HTERT RPE-1 (cell line): ENCODE data around the gene SYT17.
"Not testable (repeated sequence)": the region's sequence is repeated elsewhere in the genome, so short reads cannot be mapped to it uniquely, and the experiment has no call there.

ENCODE experiments used
- in situ Hi-C: fragments of 300-500 bp; cut with MboI; formaldehyde crosslinking; loops from 4 replicates; pipeline ENCODE4 v1.14.3; 2020; ENCODE audit warnings: low sequenced_read_pairs

The SYT17 gene

DNA sequence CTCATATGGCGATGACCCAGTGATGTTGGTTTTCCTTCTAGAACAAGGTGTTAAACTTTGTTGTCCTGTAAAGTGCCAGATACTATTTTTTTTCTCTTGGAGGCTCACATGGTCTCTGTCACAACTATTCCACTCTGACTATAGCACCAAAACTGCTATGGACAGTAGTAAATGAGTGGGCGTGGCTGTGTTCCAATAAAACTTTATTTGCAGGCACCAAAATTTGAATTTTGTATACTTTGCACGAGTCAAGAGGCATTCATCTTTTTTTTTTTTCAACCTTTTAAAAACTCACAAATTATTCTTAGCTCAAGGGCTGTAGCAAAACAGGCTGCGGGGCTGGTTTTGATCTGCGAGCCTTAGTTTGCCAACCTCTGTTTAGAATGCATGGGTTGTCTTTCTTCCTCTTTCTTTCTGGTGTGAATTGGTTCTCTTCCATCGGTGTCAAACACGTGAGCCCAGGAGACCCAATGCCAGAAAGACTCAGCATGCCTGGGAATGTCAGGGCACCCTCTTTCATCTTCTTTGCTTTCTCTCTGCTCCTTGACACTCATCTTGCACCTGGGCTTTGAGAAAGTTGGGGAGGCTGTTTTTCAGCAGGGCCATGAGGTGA lies 2.1 kb downstream of the SYT17 start:
- in situ Hi-C loops = no loop called here

DNA sequence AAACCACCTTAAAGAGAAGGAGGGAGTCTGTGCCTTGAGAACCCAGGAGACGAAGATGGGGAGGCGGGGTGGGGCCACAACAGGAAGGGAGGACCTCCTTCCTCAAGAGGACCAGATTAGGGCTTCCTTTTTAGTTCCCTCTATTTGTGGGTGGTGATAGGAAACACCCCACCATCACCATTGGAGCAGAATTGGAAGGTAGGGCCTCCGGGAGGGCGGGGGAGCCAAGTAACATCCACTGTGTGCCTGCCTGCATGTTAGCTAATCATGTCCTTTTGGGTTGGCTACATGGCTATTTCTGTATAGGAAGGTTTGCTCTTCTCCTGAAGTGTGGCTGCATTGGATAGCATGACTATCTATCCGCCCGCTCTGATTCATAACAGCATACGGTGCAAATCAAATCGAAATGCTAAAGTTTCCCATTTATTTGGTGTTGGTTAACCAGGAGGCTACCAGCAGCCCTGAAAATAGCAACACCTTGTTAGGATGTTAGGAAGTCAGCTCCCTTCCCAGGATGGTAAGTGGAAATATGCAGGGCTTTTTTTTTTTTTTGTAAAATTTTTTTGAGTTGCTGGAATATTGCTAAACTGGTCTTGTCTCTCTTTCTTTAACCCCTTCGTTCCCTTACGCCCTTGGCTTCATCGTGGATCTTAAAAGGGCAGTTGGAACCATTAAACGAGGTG lies 4.2 kb downstream of the SYT17 start:
- in situ Hi-C loops = no loop called here

DNA sequence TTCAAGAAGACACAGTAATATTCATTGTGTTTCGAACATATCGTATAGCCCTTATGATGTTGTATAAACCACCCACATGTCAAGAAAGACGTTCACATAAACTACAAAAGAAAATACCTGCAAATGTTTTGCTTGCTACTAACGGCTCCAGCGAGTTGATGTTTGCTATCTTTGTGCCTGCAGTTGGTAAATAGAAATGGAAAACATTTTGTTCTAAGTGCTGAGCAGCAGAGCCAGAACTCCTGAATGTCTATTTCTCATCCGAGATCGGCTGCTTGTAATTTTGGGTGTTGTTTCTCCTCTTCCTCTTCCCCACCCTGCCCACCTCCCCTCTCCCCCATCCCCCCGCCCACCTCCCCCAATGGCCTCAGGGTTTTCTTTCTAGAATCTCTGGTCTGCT lies 5.0 kb downstream of the SYT17 start:
- in situ Hi-C loops = no loop called here

DNA sequence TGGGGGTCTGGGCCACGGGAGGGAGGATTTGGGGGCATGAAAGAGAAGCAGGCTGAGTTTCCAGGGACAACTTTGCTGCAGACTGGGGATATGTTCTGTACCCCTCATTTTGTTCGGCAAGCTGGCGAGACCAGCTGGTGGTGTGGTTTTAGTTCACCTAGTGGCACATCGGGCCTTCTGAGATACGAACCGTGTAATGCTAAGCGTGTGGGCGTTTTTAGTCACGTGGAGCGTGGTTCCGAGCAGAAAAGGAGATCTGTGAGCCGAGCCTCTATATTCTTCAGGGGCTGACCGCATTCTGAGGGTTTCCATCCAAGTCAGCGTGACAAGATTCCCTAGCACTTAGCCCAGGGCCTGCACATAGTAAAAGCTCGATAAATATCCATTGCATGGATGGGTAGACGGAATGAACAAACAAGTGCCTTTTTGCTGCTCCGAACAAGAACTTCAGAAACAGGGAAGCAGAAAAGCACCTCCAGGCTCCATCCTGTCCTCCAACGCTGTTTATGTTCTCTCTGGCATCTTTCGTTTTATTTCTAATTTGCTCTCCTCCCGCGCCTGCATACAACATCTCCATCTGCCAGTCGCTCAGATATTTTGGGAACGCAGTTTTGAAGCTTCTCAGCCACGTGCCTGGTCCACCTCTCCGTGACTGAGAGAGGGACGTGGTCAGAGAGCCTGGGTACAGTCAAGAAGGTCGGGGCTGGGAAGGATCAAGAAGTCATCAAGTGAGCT lies 5.8 kb downstream of the SYT17 start:
- in situ Hi-C loops = no loop called here

DNA sequence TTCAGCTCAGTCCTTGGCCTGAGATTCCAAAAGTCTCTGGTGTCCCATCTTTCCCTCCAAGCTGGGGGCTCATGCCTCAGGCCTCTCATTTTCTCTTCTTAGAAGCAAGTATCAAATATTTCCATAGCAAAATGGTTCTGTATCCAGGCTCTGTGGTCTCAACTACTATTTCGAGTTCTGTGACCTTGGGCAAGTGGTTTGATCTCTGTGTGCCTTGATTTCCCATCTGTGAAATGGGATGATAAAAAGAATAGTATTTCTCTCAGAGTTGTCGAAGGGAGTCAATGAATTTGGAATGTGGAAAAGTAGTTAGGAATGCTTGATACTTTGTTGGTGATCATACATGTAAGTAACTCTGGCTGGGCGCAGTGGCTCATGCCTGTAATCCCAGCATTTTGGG lies 6.4 kb downstream of the SYT17 start:
- in situ Hi-C loops = no loop called here

DNA sequence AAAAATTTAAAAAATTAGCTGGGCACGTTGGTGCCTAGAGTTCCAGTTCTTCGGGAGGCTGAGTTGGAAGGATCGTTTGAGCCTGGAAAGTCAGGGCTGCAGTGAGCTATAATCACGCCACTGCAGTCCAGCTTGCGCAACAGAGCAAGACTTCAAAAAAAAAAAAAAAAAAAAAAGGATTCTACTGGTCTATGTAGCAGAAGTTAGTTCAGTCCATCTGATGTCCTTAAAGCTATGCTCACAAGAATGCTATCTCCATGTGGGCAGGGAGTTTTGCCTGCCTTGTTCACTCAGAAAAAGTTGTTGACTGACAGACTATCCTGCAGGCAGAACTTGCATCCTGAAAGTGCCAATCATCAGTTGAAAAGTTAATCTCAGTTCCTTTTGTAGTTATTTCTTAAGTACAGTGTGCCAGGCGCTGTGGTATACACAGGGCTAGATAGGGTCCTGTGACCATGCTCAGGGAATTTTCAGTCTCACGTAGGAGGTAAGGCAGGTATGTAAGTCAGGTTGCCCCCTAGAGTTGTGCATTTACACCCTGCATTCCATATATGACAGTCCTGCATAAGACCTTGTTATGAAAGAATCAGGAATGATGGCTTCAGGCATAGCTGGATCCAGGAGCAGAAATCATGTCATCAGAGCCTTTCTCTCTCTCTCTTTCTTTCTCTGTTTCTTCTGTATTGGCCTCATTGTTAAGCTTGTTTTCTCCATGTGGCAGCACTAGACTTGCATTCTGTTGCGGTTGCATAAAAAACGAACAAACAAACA lies 7.6 kb downstream of the SYT17 start:
- in situ Hi-C loops = no loop called here

DNA sequence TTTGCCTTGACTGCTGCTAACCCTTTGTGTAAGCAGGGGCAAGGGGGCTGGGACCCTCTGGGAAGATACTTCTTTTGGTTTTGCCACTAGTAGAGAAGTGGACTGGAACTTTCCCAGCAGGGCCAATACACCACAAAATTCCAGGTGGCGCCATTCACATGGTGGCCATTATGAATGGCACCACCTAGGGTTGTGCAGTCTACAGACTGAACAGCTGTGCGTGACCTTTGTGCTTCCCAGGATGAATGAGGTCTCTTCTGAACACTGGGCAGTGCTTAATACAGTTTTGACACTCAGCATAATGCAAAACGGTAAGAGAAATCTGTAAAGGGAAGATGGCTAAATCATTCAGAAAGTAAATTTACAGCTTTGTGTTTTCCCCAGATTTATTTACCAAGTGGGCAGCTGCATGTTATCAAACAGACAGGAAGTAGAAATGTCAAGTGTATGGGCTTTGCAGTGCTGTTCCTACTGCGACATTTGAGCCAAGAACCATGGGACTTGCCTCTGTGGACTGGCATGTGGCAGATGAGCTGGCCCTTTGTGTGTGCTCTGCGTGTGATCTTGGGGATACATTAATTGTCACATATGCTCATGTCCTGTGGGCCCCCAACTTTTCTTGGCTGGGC lies 9.2 kb downstream of the SYT17 start:
- in situ Hi-C loops = no loop called here

DNA sequence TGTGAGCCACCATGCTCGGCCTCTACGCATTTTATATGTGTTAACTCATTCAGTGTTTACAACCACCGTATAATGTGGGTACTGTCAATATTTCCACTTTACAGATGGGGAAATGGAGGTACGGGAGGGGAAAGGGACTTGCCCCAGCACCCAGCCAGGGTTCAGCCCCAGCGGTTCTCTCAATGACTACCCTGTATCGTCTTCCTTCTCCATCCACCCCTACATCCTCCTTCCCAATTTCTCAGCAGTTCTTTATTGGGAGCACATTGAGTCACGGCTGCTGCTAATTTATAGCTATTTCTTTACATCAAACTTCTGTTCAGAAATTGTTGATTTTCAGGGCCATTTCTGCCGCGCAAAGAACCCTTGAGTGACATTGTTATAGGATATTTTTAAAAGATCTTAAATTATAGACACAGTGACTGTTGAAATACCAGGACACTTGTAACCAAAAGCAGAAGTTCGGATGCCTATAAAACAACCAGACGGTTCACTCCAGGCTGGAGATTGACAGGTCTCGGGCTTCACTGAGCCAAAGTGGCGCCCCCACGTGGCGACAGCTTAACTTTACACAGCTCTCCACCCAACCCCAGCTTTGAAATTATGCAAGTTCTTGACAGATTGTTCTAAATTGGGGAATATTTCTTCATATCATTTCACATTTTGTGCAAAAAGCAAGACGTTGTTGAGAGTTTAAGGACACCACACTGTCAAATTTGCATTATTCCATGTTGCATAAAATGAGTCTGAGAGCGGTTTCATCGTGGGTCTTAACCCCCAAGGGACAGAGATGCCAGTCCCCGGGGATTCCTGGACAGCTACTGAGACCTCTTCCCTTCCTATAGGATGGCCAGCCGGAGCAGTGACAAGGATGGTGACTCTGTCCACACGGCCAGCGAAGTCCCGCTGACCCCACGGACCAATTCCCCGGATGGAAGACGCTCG lies 11.8 kb downstream of the SYT17 start:
- in situ Hi-C loops = no loop called here

DNA sequence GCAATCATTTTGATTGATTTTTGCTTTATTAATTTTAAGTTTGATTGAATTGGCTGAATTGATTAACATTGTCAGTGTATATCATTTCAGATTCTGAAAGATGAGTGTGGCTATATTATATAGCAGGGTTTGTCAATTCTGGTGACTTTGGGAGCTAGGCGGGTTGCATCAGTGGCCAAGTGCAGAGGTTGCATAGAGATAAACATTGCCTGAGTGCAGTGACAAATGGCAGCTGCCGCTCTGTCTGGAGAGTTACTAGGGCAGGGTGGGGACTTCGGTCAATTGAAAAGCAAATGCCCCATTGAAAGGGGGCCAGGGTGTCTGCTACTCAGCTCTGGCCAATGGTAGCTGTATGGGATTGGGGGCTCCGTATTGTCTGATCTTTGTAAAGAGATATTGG lies 12.7 kb downstream of the SYT17 start:
- in situ Hi-C loops = no loop called here

DNA sequence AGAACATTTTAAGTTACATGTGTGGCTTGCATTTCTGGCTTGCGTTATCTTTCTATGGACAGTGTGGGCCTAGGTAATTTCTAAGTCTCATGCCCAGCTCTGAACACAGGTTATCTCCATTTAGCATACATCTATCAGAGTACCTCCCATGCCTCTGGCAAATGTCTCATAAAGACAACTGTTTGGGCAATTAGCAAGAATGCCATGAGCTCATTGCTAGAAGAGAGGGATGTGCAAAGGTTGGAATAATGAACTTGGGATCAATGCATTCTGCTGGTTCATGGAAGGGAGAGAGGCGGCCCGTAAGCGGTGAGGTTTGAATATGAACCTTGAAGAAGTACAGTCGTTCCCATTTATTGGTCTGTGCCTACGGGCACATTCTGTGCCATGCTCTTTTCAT lies 14.4 kb downstream of the SYT17 start:
- in situ Hi-C loops = no loop called here

DNA sequence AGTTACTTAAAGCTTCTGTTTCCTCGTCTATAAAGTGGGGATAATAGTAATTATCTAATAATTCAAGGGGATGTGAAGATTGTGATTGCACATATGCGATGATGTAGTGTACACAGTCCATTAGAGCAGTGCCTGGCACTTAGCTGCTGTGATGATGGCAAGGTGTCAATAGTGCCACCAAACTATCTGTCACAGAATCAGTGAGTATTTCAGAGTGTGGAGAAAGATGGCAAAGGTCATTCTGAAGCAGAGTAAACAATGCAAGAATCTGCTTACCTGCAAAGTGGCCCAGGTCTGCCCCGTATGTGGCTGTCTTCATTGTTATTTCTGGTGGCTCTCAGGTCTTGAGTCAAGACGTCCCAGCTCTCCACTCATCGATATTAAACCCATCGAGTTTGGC lies 15.1 kb downstream of the SYT17 start:
- in situ Hi-C loops = no loop called here

DNA sequence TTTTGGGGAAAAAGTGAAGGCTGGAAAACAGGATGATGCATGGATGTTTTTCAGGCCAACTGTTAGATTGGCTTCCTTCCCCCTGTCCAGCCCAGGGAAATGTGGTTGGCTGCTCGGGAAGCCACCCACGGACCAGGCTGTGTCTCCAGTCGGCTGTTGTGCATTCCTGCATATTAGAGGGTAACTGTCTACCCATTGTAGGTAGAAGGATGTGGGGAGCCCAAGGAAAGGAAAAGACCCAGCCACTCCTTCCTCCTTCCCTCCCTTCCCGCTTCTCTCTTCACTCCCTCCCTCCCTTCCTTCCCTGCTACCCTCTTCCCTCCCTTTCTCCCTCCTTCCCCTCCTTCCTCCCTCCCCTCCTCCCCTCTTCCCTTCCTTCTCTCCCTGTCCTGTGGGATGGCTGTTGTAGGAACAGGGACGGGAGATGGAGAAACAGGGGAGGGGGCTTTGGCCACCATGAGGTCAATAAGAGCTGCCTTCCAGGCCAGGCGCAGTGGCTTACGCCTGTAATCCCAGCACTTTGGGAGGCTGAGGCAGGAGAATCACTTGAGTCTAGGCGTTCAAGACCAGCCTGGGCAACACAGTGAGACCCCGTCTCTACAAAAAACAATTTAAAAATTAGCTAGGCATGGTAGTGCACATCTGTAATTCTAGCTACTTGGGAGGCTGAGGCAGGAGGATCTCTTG lies 16.9 kb downstream of the SYT17 start:
- in situ Hi-C loops = no loop called here

DNA sequence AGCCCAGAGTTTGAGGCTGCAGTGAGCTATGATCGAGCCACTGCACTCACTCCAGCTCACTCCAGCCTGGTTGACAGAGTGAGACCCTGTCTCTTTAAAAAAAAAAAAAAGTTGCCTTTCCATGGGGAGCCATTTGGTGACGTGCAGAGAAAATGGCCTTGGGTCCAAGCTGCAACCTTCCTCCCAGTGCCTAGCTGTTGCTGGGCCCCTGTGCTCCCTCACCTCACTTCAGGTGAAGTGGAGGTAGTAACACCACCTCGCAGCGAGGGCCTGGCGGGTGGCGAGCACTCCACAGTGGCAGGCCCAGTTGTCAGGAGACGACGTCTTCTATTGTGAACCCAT lies 17.4 kb downstream of the SYT17 start:
- in situ Hi-C loops = no loop called here

DNA sequence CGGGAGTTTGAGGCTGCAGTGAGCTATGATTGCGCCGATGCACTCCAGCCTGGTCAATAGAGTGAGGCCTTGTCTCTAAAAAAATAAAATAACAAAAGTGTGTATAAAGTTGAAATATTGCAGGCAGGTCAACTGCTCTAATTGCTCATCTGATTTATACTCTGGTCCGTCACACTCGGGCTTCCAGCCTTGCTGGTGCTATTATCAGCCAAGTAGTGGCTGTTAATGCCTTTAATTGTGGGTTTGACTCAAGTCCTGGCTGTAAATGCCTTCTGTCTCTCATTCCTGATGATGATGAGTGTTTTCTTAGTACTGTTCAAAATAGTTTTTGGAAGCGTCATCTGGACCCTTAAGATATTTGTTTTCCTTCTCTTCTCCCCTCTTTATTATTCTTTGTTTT lies 18.4 kb downstream of the SYT17 start:
- in situ Hi-C loops = no loop called here

DNA sequence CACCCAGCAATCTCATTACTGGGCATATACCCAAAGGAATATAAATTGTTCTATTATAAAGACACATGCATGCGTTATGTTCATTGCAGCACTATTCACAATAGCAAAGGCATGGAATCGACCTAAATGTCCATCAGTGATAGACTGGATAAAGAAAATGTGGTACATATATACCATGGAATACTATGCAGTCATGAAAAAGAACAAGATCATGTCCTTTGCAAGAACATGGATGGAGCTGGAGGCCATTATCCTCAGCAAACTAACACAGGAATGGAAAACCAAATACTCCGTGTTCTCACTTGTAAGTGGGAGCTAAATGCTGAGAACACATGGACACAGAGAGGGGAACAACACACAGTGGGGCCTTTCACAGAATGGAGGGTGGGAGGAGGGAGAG lies 19.9 kb downstream of the SYT17 start:
- in situ Hi-C loops = not testable (repeated sequence)

DNA sequence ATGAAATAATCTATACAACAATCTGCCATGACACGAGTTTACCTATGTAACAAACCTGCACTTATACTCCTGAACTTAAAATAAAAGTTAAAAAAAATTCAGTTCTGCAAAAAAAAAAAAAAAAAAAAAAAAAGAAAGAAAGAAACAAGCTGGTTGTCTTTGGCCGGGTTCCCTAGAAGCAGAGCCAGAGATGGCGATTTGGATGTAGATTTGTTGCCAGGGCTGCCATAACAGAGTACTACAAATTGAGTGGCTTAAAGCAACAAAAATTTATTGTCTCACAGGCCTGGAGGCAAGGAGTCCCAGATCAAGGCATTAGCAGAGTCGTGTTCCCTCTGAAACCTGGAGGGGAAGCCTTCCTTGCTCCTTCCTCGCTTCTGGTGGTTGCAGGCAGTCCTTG lies 20.4 kb downstream of the SYT17 start:
- in situ Hi-C loops = no loop called here

DNA sequence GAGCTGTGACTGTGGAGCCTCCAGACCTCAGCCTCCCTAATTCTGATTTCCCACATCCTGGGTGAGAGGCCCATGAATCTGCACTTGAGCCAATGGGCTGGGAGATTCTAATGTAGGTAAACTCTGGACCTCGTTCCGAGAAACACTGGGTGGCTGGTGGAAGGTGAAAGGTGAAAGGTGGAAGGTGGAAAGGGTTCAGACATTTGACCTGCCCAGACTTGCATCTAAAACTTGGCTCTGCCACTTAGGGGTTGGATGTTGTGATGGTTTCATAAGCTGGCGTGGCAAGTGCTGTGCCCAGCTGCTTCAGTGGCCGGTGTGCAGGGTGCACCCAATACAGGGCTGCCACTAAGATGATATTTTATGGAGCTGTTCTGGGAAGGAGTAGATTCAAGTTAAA lies 24.8 kb downstream of the SYT17 start:
- in situ Hi-C loops = no loop called here

DNA sequence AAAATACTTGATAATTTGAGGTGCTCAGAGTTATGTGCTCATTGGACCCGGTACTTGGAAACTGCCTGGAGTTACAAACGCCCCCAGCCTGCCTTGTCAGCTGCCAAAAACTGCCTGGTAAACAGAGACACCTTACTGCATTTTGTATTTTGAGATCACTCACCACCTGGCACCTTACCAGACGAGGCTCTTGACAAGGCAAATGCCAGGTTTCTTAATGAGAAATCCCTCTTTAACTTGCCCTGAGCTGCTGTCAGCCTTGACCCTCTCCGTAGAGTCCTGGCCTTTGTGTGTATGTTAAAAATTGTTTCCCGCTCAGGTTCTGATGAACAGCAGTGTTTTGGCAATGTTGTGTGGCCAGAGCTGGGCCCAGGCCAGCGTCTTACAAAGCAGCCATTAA lies 28.8 kb downstream of the SYT17 start:
- in situ Hi-C loops = no loop called here

DNA sequence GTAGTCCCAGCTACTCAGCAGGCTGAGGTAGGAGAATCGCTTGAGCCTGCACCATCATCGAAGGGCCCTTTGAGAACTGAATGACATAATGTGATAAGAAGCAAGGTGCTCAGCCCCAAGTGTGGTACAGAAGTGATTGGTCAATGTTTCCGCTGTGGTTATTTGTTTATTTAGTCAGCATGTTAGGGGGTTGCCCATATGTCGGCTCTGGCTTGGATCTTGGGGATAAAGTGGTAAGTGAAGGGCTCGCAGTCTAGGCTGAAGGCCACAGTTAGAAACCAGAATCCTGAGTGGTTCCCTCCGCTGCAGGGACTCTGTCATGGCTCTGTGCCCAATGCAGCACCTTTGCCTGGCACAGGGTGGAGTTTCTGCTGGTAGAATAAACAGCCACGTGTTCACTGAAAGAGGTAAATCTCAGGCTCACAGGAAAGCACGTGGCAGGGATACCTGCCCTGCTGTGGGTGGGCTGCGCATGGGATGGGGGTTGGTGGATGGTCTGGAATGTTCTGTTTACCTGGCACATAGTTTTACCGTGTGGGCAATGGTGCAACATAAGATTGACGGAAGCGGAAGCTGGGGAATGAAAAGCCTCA lies 35.4 kb downstream of the SYT17 start:
- in situ Hi-C loops = no loop called here
